WTC11 (cell line): ENCODE measurements around the gene TMEM108. TPM values are rescaled to one million over a fixed set of nuclear protein-coding genes. Genes with fewer than 3 reads are reported as not detected.

ENCODE experiments used
- ATAC-seq: fragments of 200-7000 bp; cut with Tn5 transposase; 2 replicates; pipeline ENCODE4 v1.10.0; 2021; ENCODE audit warnings: mild to moderate bottlenecking, moderate library complexity
- CTCF ChIA-PET: fragments of 300-600 bp; sonication (Branson Sonifier 250); formaldehyde crosslinking; loops from one replicate; lab custom pipeline; 2021; ENCODE audit warnings: antibody characterized with exemption; lab: Charles Lee
- POLR2A ChIA-PET: fragments of 350-600 bp; sonication (Branson Sonifier 250); formaldehyde crosslinking; loops from one replicate; lab custom pipeline; 2021; ENCODE audit warnings: antibody characterized with exemption; lab: Charles Lee
- DNase-seq: peaks from one replicate; pipeline ENCODE4 v3.0.0; 2021; ENCODE audit warnings: low spot score
- H3K27ac Mint-ChIP-seq: 2 replicates; pipeline ENCODE4 v1.8.0; 2021; ENCODE audit warnings: mixed read lengths
- H3K27me3 Mint-ChIP-seq: 2 replicates; pipeline ENCODE4 v1.8.0; 2021; ENCODE audit warnings: low read depth, mild to moderate bottlenecking, moderate library complexity, mixed read lengths
- H3K36me3 Mint-ChIP-seq: 2 replicates; pipeline ENCODE4 v1.8.0; 2021; ENCODE audit warnings: mixed read lengths
- H3K4me1 Mint-ChIP-seq: 2 replicates; pipeline ENCODE4 v1.8.0; 2022; ENCODE audit warnings: mixed read lengths
- H3K4me3 Mint-ChIP-seq: 2 replicates; pipeline ENCODE4 v1.8.0; 2021; ENCODE audit warnings: mild to moderate bottlenecking, moderate library complexity, mixed read lengths
- H3K9me3 Mint-ChIP-seq: 2 replicates; pipeline ENCODE4 v1.8.0; 2021; ENCODE audit warnings: mixed read lengths
- EMX1 ChIP-seq: fragments of 250-450 bp; sonication (Bioruptor Pico); IDR thresholded peaks from 2 replicates; pipeline ENCODE4 v1.8.0; 2021; ENCODE audit warnings: mild to moderate bottlenecking
- ETV6 ChIP-seq: sonication (generic); formaldehyde crosslinking; IDR thresholded peaks from 2 replicates; pipeline ENCODE4 v1.8.1; 2022; ENCODE audit warnings: mild to moderate bottlenecking, missing genetic modification reagents
- FOXK1 ChIP-seq: sonication (generic); formaldehyde crosslinking; IDR thresholded peaks from 2 replicates; pipeline ENCODE4 v1.8.0; 2022; ENCODE audit warnings: mild to moderate bottlenecking, moderate library complexity, missing genetic modification reagents
- FOXP1 ChIP-seq: sonication (generic); formaldehyde crosslinking; IDR thresholded peaks from 2 replicates; pipeline ENCODE4 v1.8.0; 2022; ENCODE audit warnings: missing genetic modification reagents, mild to moderate bottlenecking, moderate library complexity, borderline replicate concordance
- GABPB1 ChIP-seq: sonication (generic); formaldehyde crosslinking; IDR thresholded peaks from 2 replicates; pipeline ENCODE4 v1.8.1; 2023; ENCODE audit warnings: mild to moderate bottlenecking, missing genetic modification reagents
- GRHL2 ChIP-seq: fragments of 250-450 bp; sonication (Bioruptor Pico); IDR thresholded peaks from 2 replicates; pipeline ENCODE4 v1.8.0; 2022; ENCODE audit warnings: mild to moderate bottlenecking, moderate library complexity; ENCODE audit not compliant: insufficient replicate concordance, severe bottlenecking
- HMGA2 ChIP-seq: fragments of 250-450 bp; sonication (Bioruptor Pico); IDR thresholded peaks from 2 replicates; pipeline ENCODE4 v1.4.0; 2021; ENCODE audit warnings: mild to moderate bottlenecking, moderate library complexity
- KAT7 ChIP-seq: sonication (generic); formaldehyde crosslinking; IDR thresholded peaks from 2 replicates; pipeline ENCODE4 v1.8.1; 2023; ENCODE audit warnings: missing genetic modification reagents, mild to moderate bottlenecking, borderline replicate concordance
- MXD4 ChIP-seq: fragments of 250-450 bp; sonication (Bioruptor Pico); IDR thresholded peaks from 2 replicates; pipeline ENCODE4 v1.8.0; 2021; ENCODE audit warnings: mild to moderate bottlenecking, moderate library complexity, borderline replicate concordance
- MYBL2 ChIP-seq: sonication (generic); formaldehyde crosslinking; IDR thresholded peaks from 2 replicates; pipeline ENCODE4 v1.8.1; 2023; ENCODE audit warnings: mild to moderate bottlenecking, moderate library complexity, missing genetic modification reagents
- NFYB ChIP-seq: sonication (generic); formaldehyde crosslinking; conservative IDR thresholded peaks from 2 replicates; pipeline ENCODE4 v1.8.0; 2022; ENCODE audit warnings: low read depth, missing genetic modification reagents
- NR2C2 ChIP-seq: sonication (generic); formaldehyde crosslinking; IDR thresholded peaks from 2 replicates; pipeline ENCODE4 v1.8.0; 2022; ENCODE audit warnings: mild to moderate bottlenecking, missing genetic modification reagents
- NR3C1 ChIP-seq: sonication (generic); formaldehyde crosslinking; conservative IDR thresholded peaks from 2 replicates; pipeline ENCODE4 v1.8.1; 2023; ENCODE audit warnings: low read depth, mild to moderate bottlenecking, missing genetic modification reagents
- OVOL2 ChIP-seq: fragments of 250-450 bp; sonication (Bioruptor Pico); IDR thresholded peaks from 2 replicates; pipeline ENCODE4 v1.9.0; 2021; ENCODE audit warnings: mild to moderate bottlenecking, borderline replicate concordance
- SMAD4 ChIP-seq: sonication (generic); formaldehyde crosslinking; IDR thresholded peaks from 2 replicates; pipeline ENCODE4 v1.8.0; 2022; ENCODE audit warnings: mild to moderate bottlenecking, missing genetic modification reagents
- SOX15 ChIP-seq: fragments of 250-450 bp; sonication (Bioruptor Pico); IDR thresholded peaks from 2 replicates; pipeline ENCODE4 v1.9.0; 2021; ENCODE audit warnings: mild to moderate bottlenecking
- ZBTB21 ChIP-seq: sonication (generic); formaldehyde crosslinking; IDR thresholded peaks from 2 replicates; pipeline ENCODE4 v1.8.1; 2023; ENCODE audit warnings: mild to moderate bottlenecking, missing genetic modification reagents, borderline replicate concordance
- ZNF121 ChIP-seq: sonication (generic); formaldehyde crosslinking; IDR thresholded peaks from 2 replicates; pipeline ENCODE4 v1.8.0; 2023; ENCODE audit warnings: missing genetic modification reagents
- ZNF138 ChIP-seq: sonication (generic); formaldehyde crosslinking; conservative IDR thresholded peaks from 2 replicates; pipeline ENCODE4 v1.8.1; 2022; ENCODE audit warnings: mild to moderate bottlenecking, moderate library complexity, missing genetic modification reagents
- ZNF232 ChIP-seq: sonication (generic); formaldehyde crosslinking; IDR thresholded peaks from 2 replicates; pipeline ENCODE4 v1.8.0; 2022; ENCODE audit warnings: mild to moderate bottlenecking, missing genetic modification reagents
- ZNF317 ChIP-seq: sonication (generic); formaldehyde crosslinking; IDR thresholded peaks from 2 replicates; pipeline ENCODE4 v1.8.1; 2023; ENCODE audit warnings: low read depth, mild to moderate bottlenecking, moderate library complexity, missing genetic modification reagents, borderline replicate concordance
- ZNF396 ChIP-seq: fragments of 250-450 bp; sonication (Bioruptor Pico); IDR thresholded peaks from 2 replicates; pipeline ENCODE4 v1.8.0; 2021; ENCODE audit warnings: mild to moderate bottlenecking, moderate library complexity, borderline replicate concordance
- ZNF671 ChIP-seq: fragments of 250-450 bp; sonication (Bioruptor Pico); IDR thresholded peaks from 2 replicates; pipeline ENCODE4 v1.8.0; 2021; ENCODE audit warnings: mild to moderate bottlenecking
- total RNA-seq: library from RNA; stranded (reverse); gene quantifications from 3 replicates; pipeline ENCODE4 v1.2.3, GENCODE V29; 2021
- TF ChIP-seq, protein P1 (sequence below): sonication (generic); formaldehyde crosslinking; IDR thresholded peaks from 2 replicates; pipeline ENCODE4 v1.8.1; 2023; ENCODE audit warnings: mild to moderate bottlenecking, missing genetic modification reagents, moderate library complexity
- TF ChIP-seq, protein P2 (sequence below): sonication (generic); formaldehyde crosslinking; IDR thresholded peaks from 2 replicates; pipeline ENCODE4 v1.8.0; 2022; ENCODE audit warnings: mild to moderate bottlenecking, missing genetic modification reagents
- TF ChIP-seq, protein P3 (sequence below): sonication (generic); formaldehyde crosslinking; IDR thresholded peaks from 2 replicates; pipeline ENCODE4 v1.8.0; 2023; ENCODE audit warnings: missing genetic modification reagents
- TF ChIP-seq, protein P4 (sequence below): fragments of 250-450 bp; sonication (Bioruptor Pico); IDR thresholded peaks from 2 replicates; pipeline ENCODE4 v1.9.0; 2021; ENCODE audit warnings: mild to moderate bottlenecking
- TF ChIP-seq, protein P5 (sequence below): sonication (generic); formaldehyde crosslinking; IDR thresholded peaks from 2 replicates; pipeline ENCODE4 v1.8.0; 2022; ENCODE audit warnings: mild to moderate bottlenecking, missing genetic modification reagents
- TF ChIP-seq, protein P6 (sequence below): fragments of 250-450 bp; sonication (Bioruptor Pico); IDR thresholded peaks from 2 replicates; pipeline ENCODE4 v1.8.0; 2021; ENCODE audit warnings: mild to moderate bottlenecking

Gene TMEM108
- total RNA-seq, 1 experiment from 2014 or later: 14.7 TPM

DNA sequence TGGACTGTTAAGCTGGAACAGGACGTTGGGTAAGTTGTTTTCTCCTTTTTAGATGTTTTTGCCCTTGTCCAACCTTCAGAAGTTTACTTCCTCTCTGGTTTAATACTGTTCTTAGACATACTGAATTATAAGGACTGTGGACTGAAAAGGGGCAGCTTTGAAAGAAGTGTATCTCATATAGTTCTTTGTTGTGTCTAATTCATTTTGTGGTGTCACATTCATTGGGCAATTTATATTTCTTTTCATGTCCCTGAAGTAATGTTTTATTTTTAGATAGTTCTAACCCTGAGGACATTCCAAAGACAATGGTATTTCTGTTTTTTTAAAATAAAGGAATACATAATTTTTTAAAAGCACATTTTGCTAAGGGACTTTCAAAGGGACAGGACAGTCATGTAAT is 45.2 kb downstream of the TMEM108 start:
- ATAC-seq (no peak), DNase-seq (no peak)
- TF ChIP-seq HMGA2 (CRISPR knock-in tag) (no peak), GABPB1 (CRISPR knock-in tag) (no peak), ZBTB21 (CRISPR knock-in tag) (no peak), NR3C1 (CRISPR knock-in tag) (no peak), MYBL2 (CRISPR knock-in tag) (no peak), ZNF121 (CRISPR knock-in tag) (no peak), NFYB (CRISPR knock-in tag) (no peak), FOXK1 (no peak), EMX1 (CRISPR knock-in tag) (no peak), ZNF138 (CRISPR knock-in tag) (no peak), NR2C2 (CRISPR knock-in tag) (no peak), ZNF232 (CRISPR knock-in tag) (no peak), SOX15 (CRISPR knock-in tag) (no peak), ZNF396 (CRISPR knock-in tag) (no peak), FOXP1 (no peak)
- TF ChIP-seq, protein P1, sequence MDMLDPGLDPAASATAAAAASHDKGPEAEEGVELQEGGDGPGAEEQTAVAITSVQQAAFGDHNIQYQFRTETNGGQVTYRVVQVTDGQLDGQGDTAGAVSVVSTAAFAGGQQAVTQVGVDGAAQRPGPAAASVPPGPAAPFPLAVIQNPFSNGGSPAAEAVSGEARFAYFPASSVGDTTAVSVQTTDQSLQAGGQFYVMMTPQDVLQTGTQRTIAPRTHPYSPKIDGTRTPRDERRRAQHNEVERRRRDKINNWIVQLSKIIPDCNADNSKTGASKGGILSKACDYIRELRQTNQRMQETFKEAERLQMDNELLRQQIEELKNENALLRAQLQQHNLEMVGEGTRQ (CRISPR knock-in tag): no peak
- TF ChIP-seq, protein P2, sequence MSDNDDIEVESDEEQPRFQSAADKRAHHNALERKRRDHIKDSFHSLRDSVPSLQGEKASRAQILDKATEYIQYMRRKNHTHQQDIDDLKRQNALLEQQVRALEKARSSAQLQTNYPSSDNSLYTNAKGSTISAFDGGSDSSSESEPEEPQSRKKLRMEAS (CRISPR knock-in tag): no peak
- TF ChIP-seq, protein P3, sequence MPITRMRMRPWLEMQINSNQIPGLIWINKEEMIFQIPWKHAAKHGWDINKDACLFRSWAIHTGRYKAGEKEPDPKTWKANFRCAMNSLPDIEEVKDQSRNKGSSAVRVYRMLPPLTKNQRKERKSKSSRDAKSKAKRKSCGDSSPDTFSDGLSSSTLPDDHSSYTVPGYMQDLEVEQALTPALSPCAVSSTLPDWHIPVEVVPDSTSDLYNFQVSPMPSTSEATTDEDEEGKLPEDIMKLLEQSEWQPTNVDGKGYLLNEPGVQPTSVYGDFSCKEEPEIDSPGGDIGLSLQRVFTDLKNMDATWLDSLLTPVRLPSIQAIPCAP (CRISPR knock-in tag): no peak
- TF ChIP-seq, protein P4, sequence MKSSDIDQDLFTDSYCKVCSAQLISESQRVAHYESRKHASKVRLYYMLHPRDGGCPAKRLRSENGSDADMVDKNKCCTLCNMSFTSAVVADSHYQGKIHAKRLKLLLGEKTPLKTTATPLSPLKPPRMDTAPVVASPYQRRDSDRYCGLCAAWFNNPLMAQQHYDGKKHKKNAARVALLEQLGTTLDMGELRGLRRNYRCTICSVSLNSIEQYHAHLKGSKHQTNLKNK: no peak
- TF ChIP-seq, protein P5, sequence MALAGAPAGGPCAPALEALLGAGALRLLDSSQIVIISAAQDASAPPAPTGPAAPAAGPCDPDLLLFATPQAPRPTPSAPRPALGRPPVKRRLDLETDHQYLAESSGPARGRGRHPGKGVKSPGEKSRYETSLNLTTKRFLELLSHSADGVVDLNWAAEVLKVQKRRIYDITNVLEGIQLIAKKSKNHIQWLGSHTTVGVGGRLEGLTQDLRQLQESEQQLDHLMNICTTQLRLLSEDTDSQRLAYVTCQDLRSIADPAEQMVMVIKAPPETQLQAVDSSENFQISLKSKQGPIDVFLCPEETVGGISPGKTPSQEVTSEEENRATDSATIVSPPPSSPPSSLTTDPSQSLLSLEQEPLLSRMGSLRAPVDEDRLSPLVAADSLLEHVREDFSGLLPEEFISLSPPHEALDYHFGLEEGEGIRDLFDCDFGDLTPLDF (CRISPR knock-in tag): no peak
- POLR2A ChIA-PET: no interaction called here
- CTCF ChIA-PET: no interaction called here
- Mint-ChIP-seq H3K9me3 (peaks cover 8% of the 10 kb centered on the region), H3K27me3 (no peaks in the 10 kb centered on the region), H3K27ac (no peak overlapping the region), H3K4me1 (peaks cover 4% of the 10 kb centered on the region; the same call in 1 of the 2 replicates), H3K36me3 (no peaks in the 10 kb centered on the region), H3K4me3 (no peak overlapping the region)

DNA sequence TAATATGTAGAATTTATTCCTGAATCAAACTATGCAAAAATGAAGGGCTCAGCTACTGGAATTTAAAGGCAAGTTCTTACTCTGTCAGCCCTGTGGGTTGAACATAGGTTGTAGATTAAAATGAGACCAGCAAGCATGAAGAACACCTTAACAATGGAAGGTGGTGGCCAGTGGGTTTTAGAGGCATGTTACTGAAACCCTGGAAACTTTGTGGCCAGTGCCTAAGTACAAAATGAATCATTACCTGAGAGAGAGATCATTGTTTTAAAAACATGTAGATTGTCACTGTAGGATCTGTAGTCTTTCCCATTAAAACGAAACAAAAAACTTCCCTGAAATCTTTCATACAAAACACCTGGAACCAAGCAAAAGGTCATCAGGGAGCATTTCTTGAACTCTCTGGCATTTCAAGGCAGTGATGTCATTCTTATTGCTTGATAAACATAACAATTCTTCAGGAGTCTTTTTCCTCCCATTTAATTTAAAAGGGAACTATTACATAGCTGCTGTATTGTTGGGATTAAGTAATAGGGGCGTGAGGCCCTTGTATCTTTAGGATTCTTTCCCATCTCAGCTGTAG is 51.8 kb downstream of the TMEM108 start:
- H3K4me1 Mint-ChIP-seq: peaks cover 12% of the 10 kb centered on the region
- H3K27me3 Mint-ChIP-seq: no peaks in the 10 kb centered on the region
- TF ChIP-seq SMAD4 (CRISPR knock-in tag) (no peak), KAT7 (no peak), OVOL2 (CRISPR knock-in tag) (no peak), ETV6 (CRISPR knock-in tag) (no peak), MXD4 (no peak), ZNF671 (CRISPR knock-in tag) (no peak), GRHL2 (no peak), ZNF317 (no peak)
- TF ChIP-seq, protein P6, sequence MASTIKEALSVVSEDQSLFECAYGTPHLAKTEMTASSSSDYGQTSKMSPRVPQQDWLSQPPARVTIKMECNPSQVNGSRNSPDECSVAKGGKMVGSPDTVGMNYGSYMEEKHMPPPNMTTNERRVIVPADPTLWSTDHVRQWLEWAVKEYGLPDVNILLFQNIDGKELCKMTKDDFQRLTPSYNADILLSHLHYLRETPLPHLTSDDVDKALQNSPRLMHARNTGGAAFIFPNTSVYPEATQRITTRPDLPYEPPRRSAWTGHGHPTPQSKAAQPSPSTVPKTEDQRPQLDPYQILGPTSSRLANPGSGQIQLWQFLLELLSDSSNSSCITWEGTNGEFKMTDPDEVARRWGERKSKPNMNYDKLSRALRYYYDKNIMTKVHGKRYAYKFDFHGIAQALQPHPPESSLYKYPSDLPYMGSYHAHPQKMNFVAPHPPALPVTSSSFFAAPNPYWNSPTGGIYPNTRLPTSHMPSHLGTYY (CRISPR knock-in tag): no peak
- TF ChIP-seq, protein P1 (CRISPR knock-in tag): no peak
- TF ChIP-seq, all 79 proteins: peak for 0
- H3K27ac Mint-ChIP-seq: peak overlapping the region; percentile 54
- ATAC-seq: no peak
- no peak for DNase-seq
- ChIA-PET POLR2A (interaction anchor here (0.6 kb wide), 1 partner anchor 98 kb away, joined by 7 read pairs; no protein-coding TSS in a partner anchor), CTCF (no interaction called here)
- no peak overlapping the region for H3K4me3 Mint-ChIP-seq
- H3K36me3 Mint-ChIP-seq: no peaks in the 10 kb centered on the region
- peaks cover 7% of the 10 kb centered on the region; the same call in 1 of the 2 replicates for H3K9me3 Mint-ChIP-seq
